ENCODE measurements around the gene DPH1.
"Not testable (repeated sequence)": the region's sequence is repeated elsewhere in the genome, so short reads cannot be mapped to it uniquely, and the experiment has no call there.

Gene DPH1

DNA sequence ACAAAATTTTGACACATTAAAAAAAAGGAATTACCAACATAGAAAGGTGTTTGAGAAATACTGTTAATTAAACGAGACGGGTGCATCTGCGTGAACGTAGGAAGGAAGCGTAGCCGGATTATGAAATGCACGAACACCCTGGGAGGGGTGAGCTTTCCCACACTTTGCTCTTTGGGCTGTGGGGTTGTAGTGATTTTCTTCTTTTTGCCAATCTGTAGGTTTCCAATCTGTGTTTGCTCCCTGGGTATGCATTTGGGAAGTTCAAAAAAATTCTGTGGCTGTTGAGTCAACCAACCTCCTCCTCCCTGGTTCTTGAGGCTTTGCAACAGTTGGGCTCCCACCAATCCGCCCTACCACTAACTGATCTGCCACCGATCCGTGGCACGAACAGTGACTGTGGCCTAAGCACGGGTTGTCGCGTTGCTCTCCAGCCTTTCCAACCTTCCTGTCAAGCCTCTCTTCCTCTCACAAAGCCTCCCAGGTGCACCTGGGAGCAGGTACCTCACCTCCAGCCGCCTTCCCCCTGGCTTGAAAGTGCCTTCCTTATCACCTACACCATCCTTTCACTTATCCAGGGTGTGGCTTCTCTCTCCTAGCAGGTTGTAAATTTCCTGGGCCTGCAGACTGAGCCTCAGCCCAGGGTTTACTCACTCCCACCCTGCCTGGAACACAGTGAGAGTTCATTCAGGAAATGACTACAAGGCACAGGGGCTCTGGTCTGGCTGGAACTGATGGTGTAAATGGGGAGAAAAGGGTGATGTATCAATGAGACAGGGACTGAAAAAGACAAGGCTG, 21.4 kb upstream of the DPH1 start:
- no peak for DNase-seq (ENCODE audit: low spot score)

DNA sequence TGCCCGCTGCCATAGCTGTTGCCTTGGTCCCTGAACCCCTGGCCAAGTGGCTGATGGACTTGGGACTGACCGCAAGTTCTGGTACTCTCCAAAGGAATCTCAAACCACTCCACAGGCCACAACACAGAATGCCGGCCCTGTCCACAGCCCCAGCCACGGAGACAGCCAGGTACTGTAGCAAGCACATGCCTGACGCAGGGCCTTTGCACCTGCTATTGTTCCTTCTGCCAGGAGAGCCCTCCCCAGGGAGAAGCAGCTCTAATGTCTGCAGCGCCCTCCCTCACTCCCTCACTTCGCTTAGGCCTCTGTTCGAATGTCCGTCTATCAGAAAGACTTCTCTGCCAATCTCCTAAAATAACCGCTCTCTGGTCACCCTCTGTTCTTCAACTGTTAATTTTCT, 20.2 kb upstream of the DPH1 start:
- no peak for DNase-seq (ENCODE audit: low spot score)

DNA sequence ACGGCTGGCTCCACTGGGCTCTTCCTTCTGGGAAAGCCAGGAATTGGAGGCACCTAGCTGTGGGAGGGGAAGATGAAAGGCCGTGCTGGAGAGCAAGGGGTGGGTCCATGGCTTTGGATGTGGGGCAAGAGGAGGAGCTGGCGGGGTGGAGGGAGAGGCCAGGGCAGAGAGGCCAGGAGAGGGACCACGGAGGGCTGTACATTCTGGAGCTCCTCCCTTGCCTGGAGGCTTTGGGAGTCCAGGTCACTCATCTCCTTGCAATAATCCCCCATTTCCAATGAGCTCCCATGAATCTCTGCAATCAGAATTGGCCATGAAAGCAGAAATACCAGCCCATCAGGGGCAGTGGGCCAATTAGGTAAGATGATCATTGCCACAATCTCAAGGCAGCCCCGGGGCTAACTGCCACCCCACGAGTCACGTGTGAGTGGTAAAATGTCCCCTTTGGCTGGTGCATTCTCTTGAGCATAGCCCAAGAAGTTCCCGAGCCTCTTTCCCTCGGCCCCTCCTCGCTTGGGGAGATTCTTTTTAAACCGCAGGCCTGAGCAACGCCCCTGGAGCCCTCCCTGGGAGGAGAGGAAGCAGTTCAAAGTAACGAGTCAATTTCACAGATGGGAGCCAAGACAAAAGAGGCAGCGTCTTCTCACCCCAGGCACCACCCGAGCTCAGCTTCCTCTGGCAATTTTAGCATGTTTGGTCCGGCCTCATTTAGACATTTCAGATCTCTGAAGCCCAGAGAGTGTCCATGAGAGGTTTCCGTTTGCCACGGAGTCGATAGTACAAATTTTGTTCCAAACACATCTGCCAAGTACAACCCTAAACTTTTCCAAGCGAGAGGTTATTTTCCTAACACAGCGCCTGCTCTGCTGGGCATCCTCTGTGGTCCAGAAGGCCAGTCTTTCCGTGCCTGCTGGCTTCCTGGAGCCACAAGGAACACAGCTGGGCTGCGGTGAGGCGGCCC, 18.3 kb upstream of the DPH1 start:
- no peak for DNase-seq (ENCODE audit: low spot score)

DNA sequence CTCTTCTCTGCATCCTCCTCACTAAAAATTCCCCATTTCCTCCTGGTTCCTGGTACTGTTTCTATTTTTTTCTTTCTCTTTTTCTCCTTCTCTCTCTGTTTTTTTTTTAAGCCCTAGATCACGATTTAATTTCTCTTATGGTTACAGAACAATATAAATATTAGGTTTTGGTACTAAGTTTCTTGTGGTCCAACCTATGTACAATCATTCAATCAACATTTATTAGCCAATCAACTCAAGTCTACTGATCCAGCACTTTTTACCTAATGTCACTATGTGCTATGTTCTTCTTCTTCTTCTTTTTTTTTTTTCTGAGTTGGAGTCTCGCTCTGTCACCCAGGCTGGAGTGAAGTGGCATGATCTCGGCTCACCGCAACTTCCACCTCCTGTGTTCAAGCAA, 17.5 kb upstream of the DPH1 start:
- DNase-seq (ENCODE audit: low spot score): no peak

DNA sequence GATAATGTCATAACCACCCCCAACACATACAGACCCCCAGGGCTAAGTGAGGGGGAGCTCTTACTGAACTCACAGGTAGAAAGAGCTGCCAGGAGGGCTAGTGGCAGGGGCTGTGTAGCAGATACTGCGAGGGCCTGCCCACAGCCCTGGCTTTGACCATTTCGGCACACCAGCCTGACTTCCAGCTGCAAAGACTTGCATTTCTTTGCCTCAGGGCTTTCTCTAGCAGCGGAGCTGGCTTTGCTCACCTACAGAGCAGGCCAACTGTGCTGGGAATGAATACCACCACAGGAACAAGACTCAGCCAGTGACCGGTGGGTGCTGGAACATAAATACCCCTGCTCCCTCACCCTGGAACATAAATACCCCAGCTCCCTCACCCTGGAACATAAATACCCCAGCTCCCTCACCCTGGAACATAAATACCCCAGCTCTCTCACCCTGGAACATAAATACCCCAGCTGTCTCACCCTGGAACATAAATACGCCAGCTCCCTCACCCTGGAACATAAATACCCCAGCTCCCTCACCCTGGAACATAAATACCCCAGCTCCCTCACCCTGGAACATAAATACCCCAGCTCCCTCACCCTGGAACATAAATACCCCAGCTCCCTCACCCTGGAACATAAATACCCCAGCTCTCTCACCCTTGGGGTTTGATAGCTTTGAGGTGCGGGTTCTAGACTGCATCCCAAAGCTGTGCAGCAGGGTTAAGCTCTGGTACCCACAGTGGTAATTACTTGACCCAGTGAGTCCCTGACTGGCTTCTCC, 16.5 kb upstream of the DPH1 start:
- not testable (repeated sequence) for DNase-seq (ENCODE audit: low spot score)

DNA sequence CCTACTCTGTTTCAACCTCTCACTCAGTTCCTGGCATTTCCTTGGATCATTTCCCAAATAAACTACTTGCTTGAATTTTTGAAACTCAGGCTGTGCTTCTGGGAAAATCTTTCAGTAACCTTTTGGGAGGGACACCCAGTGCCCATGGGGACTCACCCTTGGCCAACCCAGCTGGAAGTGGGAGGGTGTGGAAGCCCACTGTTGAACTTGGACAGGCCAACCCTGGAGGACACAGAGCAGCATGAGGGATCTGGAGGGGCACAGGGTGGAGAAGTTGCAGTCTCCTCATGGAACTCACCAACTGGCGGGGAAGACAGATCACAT, 16.0 kb upstream of the DPH1 start:
- DNase-seq (ENCODE audit: low spot score): no peak

DNA sequence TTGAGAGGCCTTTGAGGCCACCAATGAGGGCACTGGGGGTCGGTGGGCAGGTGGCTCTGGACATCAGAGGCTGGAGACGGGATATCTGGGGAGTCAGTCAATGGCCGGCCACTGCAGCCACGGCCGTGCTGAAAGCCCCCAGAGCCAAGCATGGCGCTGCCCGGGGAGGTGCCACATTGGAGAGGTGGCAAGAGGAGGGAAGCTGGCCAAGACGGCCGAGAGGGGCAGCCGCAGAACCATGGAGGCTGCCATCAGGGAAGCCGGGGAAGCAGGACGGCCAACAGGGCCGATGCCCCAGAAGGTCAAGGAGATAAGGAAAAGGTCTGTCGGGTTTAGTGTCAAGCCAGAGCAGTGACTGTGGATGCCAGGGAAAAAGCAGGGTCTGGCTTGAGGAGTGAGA, 14.6 kb upstream of the DPH1 start:
- no peak for DNase-seq (ENCODE audit: low spot score)

DNA sequence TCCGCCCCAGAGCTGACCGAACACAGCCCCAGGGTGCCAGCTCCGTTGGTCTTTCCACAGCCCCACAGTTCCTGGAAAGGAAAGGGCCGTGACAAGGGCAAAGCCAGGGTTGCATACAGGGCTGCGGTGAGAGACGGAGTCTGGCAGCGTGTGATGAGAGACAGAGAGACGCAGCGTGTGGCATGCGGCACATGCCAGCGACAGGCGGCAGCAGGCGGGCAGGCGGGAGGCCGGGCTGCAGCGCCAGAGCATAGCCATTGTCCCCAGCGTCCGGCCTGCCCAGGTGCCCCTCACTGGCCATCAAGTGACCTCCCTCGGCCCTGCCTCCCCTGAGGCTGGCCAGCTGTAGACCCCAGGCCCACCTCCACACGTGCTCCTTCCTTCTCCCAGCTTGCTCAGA, 13.5 kb upstream of the DPH1 start:
- no peak for DNase-seq (ENCODE audit: low spot score)

DNA sequence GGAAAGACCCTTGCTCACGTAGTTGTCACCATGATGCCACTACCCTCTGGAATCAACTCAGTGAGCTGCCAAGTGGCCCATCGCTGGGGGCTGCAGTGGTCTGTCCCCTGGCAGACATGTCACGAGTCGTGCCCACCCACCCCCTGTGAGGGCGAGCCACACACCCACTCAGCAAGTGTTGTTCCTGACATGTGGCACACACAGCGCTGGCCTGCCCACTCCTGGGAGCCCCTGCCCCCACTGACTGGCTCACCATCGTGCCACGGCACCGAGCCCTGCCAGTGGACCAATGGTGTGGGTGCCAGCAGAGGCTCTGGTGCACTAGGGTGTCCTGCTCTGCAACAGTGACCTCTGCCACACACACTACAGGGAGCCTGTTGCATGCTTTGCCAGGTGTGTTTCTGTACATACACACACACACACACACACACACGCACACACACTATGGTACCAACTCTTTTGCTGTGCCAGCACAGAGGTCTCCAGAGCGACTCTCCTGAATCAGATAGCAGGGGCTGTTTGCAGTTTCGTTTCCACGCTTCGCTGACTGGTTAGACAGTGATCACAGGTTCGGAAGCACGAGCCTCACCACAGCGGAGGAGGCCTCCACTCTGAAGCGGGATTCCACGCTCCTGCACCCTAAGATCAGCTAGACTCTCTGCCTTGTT, 12.5 kb upstream of the DPH1 start:
- DNase-seq (ENCODE audit: low spot score): no peak

DNA sequence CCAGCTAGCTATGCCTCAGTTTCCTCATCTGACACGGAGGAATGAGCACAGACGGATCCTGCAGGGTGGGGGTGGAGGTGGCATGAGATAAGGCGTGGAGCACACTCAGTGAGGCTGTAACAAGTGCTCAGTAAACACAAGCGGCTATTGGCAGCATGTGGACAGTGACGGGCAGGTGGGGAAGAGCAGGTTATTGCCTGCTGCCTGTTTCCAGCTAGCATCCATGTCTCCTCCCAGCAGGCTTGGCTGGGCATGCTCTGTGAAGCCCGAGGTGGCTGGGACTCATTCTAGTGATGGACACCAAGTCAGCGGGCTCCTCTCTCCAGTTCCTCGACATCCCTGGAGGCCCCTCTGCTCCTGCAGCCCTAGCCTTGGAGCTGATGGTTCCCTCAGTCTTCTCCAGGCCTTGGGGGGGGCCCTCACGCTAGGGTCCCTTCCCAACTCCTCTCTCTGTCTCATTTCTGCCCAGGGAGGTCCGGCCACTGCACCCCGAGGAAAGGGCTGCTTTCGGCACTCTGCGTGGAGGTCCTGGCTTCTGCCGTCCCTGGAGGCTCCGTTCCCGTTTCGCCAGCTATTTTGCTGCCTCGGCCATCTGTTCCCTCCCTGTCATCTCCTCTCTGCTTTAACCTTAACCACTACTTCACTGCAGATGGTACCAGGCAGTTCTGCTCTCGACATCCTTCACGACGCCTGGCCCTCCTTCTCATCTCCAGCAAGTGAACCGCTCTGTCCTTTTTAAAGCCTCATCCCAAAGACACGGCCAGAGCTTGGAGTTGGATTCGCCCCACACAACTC, 11.0 kb upstream of the DPH1 start:
- no peak for DNase-seq (ENCODE audit: low spot score)

DNA sequence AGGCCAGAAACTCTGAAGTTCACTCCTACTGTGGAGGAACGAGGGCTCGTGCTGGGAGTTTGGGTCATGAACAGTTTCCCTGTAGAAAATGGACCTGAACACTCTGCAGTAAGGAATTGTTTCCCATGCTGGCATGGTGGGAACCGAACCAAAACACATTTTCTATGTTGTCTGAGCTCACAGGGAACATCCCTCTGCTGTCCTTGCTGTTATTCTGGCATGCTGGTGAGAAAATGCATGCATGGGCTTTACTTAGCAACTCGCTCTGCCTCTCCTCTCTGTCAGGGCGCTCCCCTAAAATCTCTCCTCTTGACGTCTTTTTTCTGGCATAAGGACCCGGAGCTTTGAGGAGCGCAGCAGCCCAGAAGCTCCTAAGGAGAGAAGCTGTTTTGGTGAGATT, 10.2 kb upstream of the DPH1 start:
- DNase-seq (ENCODE audit: low spot score): no peak

DNA sequence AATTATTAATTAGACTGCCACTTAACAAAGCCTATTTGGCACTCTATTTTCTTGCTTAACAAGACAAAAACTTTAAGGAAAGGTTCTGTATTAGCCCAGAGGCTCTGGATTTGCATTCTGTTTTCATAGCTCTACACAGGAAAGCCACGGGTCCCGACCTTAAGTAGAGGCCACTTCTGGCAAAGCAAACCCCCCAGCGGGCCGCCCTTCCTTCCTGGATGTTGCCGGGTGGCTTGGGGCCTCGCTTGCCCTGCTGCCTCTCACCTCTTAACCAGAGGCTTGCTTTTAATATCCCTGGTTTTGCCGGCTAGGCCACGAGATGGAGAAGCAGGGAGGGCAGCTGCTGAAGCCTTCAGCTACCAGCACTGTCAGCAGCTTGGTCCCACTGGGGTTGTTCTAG, 9.2 kb upstream of the DPH1 start:
- no peak for DNase-seq (ENCODE audit: low spot score)

DNA sequence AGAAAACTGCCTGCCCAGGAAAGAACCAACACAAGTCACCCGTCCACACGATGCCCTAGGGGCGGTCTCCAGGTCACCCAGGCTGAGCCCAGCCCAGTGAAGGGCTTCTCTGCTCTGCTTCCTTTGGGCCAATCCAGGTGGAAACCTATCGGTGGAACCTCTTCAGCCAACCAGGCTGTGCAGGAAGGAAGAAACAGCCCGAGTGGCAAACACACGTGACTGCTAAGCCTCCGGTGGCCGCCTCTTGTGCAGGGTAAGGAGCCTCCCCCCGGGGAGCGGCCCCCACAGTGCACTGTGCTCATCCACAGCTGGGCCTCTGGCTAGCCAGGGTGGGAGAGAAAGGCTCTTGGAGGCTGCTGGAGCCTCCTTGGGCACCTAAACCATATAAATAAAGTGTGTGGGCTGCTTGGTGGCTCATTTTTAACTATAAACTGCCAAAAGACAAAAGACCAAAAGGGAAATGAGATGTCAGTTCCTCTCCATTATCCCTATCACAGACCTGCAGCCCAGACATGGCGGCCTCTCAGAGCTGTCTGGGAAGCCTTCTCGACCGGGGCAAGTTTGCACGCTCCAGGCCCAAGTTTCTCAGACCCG, 7.2 kb upstream of the DPH1 start:
- DNase-seq (ENCODE audit: low spot score): no peak

DNA sequence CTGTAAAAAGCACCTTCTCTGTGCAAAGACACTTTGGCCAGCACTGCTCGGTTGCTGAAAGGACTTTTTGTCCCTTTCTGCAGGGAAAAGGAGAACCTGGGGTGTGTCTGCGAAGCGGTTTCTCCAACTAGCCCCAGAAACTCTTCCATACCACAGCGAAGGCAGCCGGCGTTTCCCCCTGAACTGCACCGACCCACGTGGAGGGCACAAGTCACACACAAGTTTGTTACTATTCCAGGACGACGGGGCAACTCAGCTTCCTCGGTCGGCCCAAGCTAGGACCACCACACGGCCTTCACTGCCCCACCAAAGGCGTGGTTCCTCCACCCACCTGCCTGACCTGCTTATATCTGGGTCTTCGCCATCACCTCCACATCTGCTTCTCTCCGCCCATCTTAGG, 6.7 kb upstream of the DPH1 start:
- DNase-seq (ENCODE audit: low spot score): no peak

DNA sequence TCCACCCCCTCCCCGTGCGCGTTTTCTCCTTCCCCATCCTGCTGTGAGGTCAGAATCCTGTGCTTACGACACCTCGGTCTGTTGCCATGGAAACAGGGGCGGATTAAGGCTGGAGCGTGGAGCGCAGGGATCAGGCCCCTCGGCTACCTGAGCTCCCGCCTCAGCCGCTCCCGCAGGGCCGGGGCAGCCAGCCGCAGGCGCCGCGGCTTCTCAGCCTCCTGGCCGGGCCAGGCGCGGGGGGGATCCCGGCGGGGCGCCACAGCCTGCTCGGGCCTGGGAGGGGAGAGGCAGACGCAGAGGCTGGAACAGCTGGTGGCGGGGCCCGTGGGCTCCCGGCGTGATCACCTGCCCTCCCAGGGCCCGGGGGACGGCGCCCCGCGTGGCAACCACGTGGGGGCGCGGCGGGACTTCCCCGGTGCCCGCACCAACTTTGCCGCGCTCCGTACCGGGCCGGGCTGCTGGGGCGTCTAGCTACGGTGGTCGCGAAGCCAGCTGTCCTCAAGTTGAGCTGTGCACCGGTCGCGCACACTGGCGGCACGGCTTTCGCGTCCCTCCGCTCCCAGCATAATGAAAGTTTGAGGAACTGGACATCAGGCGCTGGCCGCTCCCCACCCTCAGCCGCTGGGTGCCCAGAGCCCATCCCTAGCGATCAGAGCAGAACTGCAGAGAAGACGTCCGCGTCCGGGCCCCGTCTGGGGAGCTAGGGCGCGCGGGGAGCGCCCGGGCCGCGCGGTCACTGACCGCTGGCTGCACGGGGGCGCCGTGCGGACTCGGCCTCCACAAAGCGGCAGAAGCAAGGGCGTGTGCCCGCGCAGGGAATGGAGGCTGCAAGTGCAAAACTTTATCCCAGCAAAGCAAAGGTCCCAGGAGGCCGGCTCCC, 6.0 kb upstream of the DPH1 start:
- no peak for DNase-seq (ENCODE audit: low spot score)

DNA sequence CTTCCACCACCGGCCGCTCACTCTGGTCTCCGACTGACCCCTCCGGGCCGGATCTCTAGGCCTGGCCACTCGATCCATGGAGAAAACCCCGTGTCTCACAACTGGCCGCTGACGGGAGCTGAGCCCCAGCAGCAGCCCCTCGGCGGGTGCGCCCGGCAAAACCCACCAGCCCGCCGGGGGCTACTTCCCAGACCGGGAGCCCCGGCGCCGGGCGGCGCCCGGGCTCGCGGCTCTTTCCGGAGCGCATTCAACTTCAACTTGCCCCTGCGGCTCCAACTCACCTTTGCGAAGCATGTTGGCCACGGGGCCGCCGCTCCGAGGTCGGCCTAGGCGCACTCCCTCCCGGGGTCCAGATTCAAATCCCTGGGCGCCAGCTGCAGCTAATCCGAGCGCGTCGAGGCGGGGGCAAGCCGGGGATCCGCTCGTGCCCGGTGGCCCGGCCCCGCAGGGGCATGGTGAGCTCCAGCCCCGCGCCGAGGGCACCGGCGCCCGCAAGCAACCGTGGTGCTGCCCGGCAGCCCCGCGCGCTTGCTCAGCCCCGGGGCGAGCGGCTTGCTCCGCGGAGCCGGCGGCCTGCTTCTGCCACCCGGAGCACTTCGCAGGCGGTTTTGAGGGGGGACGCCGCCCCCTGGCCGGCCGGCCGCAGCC, 5.3 kb upstream of the DPH1 start:
- DNase-seq (ENCODE audit: low spot score): no peak

DNA sequence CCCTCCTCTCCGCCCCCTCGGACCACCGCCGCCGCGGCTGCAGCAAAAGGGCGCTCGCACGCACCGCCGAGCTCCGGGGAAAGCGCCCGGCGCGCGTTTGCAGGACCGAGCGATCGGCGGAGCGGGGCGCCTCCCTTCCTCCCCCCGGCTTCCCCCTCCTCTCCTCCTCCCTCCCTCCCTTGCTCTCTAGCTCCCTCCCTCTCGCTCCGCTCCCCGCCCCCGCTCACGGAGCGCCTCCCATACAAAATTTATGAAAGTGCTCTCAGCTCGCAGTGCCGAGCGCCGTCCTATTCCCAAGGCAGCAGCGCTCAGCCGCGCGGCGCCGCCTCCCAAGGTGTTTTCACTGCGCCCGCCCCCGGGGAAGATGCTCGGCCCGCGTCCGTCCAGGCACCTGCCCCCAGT, 4.7 kb upstream of the DPH1 start, which contains the start of gene RTN4RL1:
Gene RTN4RL1, minus strand, starts transcription at position 115 of the 402 bp plus-strand sequence. CDS start 469 bp downstream, outside the sequence.
- no peak for DNase-seq (ENCODE audit: low spot score)

DNA sequence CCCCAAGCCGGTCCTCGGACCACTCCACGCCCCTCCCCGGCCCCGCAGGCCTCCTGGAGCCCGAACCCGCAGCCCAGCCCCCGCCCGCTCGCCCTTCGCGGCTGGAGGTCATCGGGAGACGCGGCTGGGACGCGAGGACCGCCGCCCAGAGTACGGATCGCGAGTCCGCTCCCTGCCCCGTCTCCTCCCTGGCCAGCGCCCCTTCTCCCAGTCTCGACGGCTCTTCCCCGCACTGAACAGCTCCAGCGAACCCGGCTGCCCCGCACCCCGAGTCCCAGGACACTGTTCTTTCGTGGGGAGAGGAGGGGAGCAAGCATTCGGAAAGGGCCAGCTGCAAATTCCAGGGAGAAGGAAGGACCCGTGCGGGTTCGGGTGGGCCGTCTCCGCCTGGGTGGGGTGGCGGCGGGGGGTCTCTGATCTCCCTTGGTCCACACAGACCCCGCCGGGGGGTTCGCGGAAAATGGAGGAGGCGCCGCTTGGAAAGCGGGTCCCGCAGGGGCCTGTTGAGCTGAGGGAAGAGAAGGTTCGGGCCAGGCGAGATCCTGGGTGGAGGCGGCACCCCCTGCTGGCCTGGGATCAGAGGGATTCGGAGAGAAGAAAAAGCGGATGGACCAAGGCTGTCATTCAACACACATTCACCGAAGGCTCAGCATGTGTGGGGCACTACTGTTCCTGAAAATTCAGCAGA, 4.2 kb upstream of the DPH1 start:
- no peak for DNase-seq (ENCODE audit: low spot score)

Measured in pons (tissue), 1 donor.